DMS79 (cell line): ENCODE measurements around the gene RPSA.
"Not testable (repeated sequence)": the region's sequence is repeated elsewhere in the genome, so short reads cannot be mapped to it uniquely, and the experiment has no call there.

Experiments used
- DNase-seq: peaks from one replicate; lab custom pipeline; 2025; lab: John Stamatoyannopoulos, UW

RPSA gene

DNA sequence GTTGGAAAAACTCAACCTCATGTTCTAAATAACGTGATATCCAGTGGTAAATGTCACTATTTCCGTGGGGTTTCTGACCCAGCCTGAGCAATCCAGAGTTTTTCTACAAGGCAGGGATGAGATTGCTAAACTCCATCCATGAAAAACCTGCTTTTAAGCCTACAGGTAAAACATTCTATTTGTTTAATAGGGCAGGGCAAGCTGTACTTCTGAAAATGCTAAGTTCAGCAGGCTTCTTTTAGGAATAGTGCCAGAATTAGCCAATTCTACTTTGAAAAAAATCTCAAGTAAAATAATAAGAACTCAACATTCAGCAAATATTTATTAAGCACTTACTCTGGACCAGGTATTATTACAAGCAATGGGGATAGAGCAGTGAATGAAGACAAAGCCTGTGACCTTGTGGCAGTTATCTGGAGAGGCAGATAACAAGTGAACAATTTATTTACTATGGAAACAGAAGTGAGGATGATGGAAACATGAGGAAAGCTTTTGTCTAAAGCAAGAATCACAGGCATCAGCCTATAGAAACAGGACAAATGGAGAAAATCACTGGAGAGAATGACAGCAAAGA, 13.3 kb downstream of the RPSA start:
- DNase-seq = no peak

DNA sequence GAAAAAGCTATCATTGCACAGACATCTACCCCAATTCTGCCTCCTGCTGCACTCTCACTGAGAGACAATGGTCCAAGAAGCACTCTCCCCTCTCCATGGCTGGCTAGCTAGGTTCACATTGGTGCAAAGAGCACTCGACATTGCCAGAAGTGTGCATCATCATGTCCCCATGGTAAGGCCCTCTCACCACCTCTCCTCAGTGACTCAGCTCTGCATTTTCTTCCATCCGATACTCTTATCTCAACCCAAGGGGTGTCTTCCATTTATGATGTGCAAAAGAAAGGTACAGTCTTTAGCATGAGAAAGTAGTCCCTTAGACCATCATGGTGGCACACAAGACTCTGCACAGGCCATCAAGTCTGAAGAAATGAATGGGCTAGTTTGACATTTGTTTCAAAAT, 14.0 kb downstream of the RPSA start:
- no peak for DNase-seq

DNA sequence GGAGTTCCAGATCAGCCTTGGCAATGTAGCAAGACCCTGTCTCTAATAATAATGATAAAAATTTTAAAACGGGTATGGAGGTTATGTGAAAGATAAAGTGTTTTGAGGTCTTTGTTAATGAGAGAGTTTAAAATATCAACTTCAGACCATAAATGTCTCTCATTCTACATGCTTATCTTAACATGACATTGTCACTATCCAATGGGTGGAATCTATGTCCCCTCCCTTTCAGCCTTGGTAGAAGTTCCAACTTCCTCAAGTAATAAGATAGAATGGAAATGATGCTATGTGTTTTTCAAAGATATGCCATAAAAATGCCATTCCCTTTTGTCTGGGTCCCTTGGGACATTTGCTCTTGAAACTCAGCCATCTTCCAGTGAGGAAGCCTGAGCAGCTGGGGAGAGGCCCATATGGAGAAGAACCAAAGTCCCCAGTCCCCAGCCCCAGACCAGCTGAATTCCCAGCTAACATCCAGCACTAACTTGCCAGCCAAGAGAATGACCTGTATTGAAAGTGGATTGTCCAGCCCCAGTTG, 17.0 kb downstream of the RPSA start:
- no peak for DNase-seq

DNA sequence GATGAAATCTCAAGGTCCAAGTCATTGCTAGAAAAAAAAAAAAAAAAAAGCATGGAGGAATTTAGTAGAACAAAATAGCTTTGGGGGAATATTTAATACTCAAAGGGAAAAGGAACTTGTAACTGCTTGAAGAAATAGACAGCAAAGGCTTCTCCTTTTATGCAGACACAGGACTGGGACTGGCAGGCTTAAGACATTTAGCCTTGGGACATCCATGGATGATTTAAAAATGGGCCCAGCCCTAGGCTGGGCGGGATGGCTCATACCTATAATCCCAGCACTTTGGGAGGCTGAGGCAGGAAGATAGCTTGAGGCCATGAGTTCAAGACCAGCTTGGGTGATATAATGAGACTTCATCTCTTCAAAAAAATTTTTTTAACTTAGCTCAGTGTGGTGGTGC, 19.8 kb downstream of the RPSA start:
- no peak for DNase-seq

DNA sequence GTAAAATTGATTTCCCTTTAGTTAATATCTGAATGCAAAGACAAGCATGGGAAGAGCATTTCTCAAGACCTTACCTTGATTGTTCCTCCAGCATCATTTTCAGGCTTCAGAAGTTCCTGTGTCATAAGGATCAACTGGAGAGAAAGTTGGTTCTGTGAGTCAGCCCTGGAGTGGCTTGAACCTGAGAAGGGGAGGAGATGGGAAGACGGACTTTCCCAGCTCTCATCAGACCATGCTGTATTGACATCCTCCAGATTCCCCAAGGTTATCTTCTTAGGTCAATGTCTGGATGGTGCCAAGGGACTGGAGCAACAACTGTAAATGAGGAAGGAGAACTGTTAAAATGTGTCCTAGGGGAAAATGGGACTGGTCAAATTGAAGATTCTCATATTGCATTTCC, 21.0 kb downstream of the RPSA start:
- DNase-seq = no peak

DNA sequence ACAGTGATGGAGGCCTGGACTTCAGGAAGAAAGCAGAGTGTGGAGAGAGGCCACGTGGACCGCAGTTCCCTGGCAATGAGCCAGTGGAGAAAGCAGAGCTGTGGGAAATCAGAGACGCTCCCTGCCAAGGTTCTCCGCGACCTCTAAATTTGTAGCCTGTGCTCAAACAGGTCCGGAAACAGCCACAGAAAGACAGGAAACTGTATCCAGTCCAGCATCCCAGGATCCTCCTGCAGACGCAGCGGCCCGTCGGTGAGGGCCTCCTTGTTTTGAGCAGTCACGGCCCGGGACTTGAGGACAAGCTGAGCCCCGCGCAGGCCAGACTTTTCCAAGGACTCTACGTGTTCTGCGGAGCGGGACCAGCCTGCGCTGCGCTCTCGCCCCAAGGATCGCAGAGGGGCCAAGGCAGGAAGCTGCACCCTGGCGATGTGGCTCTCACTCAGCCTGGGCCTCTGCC, 22.3 kb downstream of the RPSA start:
- DNase-seq = no peak

DNA sequence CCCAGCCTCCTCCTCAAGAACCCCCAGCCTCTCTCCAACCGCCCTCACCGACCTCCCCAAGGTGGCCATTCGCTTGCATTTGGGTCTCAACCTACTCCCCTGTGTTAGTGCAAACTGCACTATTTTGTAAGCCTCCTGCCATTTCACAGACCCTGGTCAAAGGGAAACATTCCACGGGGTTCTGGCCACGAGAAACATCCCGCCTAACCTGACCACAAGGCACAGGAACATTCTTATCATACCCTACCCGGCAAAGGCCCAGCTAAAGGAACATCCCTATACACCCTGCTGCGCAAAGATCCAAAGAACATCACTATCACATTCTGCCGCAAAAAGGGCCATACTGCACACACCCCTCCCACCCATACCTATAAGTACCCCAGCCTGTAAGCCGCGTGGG, 22.9 kb downstream of the RPSA start:
- DNase-seq = no peak

DNA sequence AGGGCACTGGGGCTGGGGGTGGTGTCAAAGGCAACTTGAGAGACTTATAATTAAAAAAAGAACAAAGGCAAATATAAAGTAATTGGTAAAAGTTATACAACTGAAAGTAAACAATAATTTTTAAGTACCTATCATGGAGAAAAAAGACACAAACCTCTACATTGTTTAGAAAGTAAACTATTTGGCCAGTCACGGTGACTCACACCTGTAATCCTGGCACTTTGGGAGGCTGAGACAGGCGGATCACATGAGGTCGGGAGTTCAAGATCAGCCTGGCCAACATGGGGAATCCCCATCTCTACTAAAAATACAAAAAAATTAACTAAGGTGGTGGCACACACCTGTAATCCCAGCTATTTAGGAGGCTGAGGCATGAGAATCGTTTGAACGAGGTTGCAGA, 25.8 kb downstream of the RPSA start:
- DNase-seq = no peak

DNA sequence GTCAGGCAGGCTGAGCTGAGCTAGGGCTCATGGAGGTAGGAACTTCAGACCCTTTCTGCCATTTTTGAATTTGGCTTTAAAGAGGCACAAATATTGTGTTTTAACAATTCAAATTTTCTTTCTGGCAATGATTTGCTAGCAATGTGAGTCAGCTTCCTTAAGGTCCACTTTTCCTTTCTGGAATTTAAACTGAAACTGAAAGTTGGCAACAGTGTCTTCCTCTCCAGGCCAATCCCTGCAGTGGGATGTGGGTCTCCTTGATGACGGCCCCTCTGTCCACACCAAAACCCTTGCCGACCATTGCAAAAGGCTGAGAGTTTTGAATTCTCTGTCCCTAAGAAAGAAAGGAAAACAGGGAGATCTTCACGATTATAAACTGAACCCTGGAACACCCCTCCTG, 27.1 kb downstream of the RPSA start:
- DNase-seq = no peak

DNA sequence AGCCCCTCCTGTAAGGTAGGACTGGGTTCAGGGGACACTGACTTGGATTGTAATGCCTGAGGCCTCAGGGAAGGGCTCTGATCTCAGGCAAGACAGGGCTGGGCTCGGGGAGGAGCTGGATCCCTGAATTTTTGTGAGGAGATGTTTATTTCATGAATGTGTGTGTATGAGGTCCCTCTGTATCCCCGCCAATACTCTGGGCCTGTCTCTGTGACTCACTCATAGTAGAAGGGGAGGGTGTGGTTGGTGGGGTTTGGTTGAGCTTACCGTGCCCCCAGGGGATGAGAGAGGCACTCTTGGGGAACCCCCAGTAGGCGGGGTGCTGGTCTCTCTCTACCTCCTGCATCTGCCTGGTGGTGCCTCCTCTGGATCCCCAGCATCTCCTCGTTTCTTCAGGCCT, 28.1 kb downstream of the RPSA start:
- no peak for DNase-seq

DNA sequence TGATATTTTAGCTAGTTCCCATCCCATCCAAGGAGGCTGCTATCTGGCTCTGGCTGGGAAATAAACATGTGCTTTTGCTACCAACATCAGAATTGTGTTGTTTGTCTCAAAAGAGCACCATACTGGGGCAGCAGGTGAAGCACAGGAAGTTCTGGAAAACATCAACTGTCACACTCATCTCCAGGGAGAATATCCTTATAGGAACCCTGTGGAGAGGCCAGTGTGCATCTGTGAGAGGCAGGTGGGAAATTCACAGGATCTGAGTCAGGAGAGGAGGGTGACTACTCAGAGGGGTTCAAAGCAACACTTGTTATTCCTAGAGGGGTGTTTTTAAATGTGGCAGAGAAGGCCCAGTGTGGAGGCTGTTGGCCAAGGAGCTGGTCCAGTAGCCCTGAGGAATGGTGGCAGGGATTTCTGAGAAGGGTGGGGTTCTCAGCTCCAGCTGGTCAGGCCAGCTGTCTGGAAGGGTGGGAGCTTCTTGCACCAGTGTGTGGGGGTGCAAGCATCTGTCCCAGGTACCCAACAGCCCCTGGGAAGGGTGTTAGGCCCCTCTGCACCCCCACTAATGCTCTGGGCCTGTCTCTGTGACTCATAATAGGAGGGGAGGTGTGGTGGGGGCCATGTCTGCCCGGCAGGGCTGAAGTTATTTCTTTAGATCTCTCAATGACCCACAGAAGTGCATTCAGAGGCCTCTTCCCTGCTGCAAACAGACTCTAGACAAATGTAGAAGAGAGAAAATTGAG, 28.7 kb downstream of the RPSA start:
- DNase-seq = no peak

DNA sequence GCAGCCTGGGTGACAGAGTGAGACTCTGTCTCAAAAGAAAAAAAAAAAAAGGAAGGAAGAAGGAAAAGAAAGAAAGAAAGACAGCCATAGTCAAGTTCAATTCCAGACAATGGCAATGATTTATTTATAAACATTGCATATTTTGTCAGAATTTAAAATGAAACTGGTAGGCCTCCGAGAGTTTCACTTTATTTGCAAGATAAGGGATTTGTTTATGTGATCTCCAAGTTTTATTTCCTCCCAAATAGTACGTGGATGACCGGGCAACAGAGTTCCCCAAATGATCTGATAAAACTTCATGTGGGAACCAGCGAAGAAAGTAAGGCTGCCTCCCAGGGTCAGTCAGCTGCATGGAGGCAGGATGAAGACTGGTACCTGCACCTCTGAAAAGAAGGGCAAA, 32.4 kb downstream of the RPSA start:
- DNase-seq = no peak

DNA sequence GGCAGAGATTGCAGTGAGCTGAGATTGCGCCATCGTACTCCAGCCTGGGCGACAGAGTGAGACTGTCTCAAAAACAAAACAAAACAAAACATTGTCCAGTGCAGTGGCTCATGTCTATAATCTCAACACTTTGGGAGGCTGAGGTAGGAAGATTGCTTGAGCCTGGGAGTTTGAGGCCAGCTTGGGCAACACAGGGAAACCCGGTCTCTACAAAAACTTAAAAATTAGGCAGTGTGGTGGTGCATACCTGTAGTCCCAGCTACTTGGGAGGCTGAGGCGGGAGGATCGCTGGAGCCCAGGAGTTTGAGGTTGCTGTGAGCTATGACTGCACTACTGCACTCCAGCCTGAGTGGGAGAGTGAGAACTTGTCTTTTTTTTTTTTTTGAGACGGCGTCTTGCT, 33.8 kb downstream of the RPSA start:
- DNase-seq = no peak

DNA sequence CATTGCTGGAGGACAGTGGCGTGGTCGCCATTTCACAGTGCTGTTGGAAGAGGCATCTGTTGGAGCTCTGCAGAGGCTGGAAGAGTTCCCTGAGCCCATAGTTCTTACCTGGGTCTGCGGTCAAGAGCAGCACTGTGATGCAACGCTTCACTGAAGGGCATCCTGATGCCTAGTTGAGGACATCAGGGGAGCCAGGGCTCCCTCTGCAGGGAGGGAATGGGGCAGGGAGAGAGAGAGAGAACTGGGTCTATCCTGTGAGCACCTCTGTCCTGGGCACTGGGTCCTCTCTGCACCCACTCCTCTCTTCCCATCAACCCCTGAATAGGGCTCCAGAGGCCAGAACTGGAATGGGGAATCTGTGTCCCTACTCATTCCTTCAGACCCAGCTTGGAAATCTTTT, 37.0 kb downstream of the RPSA start:
- no peak for DNase-seq

DNA sequence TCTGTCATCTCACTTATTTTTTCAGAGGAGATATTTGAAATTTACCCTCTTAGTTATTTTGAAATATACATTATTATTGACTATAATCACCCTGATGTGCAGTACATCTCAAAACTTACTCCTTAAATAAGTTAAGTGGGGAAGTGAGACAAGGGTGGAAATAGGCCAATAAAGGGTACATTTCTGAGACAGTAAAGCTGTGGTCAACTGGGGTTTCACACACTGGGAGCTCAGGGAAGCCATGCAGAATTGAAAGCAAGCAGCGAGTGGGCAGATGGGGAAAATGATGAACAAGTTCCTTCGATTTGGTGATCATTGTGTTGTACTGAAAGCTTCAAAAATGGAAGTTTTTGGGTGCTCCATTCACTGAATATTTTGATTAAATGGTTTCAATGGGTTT, 39.4 kb downstream of the RPSA start:
- DNase-seq = no peak

DNA sequence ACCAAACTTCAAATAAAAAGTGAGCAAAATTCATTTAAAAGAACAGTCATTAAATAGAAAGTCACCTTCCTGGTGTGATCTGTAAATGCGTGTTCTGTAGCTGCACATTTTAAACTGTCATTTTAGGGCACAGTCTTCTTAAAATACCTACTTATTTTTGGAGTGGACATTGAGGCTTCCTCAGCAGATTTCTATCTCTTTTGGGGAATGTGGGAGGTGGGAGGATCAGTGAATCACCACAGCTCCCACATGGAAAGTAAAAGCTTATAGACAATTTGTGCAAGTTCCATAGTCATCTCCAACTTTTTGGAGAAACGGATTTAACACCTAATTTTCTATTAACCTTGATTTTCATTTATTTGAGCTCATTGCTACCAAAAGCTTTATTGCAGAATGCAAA, 39.9 kb downstream of the RPSA start:
- no peak for DNase-seq

DNA sequence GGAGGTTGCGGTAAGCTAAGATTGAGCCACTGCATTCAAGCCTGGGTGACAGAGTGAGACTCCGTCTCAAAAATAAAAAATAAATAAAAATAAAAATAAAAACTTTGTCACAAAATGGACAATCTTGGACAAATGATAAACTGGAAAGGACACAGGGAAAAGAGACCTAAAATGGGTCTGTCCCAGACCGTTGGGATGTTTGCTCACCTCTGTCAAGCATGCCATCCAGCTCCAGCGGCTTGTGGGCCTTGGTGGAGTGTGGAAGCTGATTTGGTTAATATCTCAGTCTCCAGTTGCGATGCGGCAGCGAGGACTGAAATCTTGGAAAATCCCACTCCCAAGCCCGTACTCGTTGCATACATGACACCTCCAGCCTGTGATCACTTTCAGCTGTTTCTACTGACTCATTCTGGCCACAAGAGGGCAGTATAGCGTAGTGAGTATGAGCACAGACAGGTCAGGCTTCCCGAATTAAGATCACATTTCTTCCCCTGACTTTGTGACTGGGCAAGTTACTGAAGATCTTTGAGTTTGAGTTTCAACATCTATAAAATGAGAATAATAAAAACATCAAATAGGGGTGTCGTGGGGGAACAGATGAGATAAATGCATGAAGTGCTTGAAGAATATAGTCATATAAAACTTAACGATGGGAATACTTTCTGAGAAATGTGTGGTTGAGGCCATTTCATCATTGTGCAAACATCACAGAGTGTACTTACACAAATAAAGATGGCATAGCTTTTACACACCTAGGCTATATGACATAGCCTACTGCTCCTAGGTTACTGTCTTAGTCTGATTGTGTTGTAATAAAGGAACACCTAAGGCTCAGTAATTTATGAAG, 41.3 kb downstream of the RPSA start:
- DNase-seq = no peak

DNA sequence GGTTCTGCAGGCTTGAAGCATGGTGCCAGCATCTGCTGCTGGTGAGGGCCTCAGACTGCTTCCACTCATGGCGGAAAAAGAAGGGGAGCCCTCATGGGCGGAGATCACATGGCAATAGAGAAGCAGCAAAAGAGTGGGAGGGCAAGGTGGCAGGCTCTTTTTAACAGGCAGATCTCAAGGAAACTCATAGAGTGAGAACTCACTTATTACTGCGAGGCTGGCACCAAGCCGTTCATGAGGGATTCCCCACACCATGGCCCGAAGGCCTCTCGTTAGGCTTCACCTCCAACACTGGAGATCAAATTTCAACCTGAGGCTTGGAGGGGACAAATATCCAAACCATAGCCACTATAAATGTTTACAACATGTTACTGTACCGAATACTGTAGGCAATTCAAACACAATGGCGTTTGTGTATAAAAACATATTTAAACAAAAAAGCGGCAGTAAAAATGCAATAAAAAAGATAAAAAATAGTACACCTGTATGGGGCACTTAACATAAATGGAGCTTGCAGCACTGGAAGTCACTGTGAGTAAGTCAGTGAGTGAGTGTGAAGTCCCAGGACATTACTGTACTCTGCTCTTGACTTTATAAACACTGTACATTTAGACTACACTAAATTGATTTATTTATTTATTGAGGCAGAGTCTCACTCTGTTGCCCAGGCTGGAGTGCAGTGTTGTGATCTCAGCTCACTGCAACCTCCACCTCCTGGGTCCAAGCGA, 42.1 kb downstream of the RPSA start:
- DNase-seq = no peak

DNA sequence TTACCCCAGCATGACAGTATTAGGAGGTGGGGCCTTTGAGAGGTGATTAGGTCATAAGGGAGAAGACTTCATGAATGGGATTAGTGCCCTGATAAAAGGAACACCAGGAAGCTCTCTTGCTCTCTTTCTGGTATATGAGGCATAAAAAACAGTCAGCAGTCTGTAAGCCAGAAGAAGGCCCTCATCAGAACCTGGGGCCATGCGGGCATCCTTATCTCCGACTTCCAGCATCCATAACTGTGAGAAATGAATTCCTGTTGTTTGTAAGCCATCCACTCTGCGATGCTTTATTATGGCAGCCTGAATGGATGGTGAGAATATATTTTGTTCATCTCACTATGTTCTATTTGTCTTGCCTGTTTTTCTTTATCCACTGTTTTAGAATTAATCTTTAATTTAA, 43.3 kb downstream of the RPSA start:
- no peak for DNase-seq

DNA sequence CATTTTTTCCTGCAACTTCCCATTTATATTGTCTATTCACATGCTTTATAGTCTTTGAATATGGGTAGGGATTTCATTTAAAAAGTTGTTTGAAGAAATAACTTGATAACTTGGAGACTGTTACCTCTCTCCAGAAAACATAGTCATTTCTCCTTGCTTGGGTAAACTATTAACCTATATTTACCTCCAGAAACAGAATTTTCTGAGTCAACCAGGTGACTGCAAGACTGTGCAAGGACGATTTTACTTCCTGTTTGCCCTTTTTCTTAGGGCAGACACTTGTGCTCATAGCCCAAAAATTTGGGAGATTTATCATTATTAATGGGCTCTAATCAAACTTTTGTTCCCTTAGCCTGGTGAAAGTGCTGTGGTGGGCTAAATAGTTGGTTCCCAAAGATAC, 46.6 kb downstream of the RPSA start:
- no peak for DNase-seq

DNA sequence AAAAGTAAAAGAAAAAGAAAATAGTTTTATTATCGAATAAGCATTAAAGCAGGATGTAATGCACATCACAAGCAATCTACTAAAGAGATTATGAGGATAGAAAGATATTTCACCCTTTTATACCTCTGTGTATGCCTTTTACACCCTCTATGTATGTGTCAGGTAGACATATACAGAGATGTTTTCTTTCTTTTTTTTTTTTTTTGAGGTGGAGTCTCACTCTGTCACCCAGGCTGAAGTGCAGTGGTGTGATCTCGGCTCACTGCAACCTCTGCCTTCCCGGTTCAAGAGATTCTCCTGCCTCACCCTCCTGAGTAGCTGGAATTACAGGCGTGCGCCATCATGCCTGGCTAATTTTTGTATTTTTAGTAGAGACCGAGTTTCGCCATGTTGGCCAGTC, 47.4 kb downstream of the RPSA start:
- not testable (repeated sequence) for DNase-seq

DNA sequence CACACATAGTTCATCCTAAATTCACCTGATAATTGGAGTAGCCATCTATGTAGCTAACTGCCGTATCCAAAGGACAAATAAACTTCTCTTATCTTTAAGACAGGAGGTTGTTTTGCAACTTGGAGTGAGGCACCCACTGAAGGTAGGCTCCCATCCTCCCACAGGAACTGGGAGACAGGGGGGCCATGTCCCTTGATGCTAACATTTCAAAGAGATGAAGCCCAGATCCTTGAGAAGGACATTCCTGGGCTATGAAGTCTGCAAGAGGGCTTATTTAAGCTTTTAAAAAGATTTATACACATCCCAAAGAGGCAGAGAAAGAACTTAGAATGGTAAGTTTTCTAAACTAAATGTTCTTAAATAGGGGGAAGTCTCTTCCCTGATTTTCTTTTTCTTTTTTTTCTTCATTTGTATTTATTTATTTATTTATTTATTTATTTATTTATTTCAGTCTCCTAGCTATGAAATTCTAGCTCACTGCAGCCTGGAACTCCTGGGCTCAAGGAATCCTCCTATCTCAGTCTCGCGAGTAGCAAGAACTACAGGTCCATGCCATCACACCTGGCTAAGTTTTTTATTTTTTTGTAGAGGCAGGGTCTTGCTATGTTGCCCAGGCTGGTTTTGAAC, 48.2 kb downstream of the RPSA start:
- DNase-seq = no peak
